SK-N-SH treated with all-trans-retinoic acid at 6 μM for 48 hours (cell line): ENCODE results near the gene FTCD.

Experiments
- ARNTL ChIP-seq: fragments of 450-650 bp; formaldehyde crosslinking; IDR thresholded peaks from 2 replicates; pipeline ENCODE4 v1.5.0; 2020; ENCODE audit warnings: low read depth, mild to moderate bottlenecking, moderate library complexity, borderline replicate concordance
- CREB5 ChIP-seq: fragments of 250-450 bp; sonication (Bioruptor Pico); IDR thresholded peaks from 2 replicates; pipeline ENCODE4 v1.5.1; 2020; ENCODE audit warnings: low read depth, mild to moderate bottlenecking, moderate library complexity
- CSDC2 ChIP-seq: fragments of 250-450 bp; sonication (Bioruptor Pico); IDR thresholded peaks from 2 replicates; pipeline ENCODE4 v1.5.0; 2020; ENCODE audit warnings: mild to moderate bottlenecking, moderate library complexity
- PPARA ChIP-seq: fragments of 250-450 bp; sonication (Bioruptor Pico); IDR thresholded peaks from 2 replicates; pipeline ENCODE4 v1.5.0; 2020; ENCODE audit warnings: mild to moderate bottlenecking, borderline replicate concordance
- ZFP3 ChIP-seq: fragments of 250-450 bp; sonication (Bioruptor Pico); IDR thresholded peaks from 2 replicates; pipeline ENCODE4 v1.5.0; 2020; ENCODE audit warnings: mild to moderate bottlenecking, moderate library complexity
- ZFP30 ChIP-seq: fragments of 450-650 bp; formaldehyde crosslinking; IDR thresholded peaks from 2 replicates; pipeline ENCODE4 v1.5.0; 2022; ENCODE audit warnings: mild to moderate bottlenecking, moderate library complexity

- TF ChIP-seq CREB5 (no peak), ARNTL (CRISPR knock-in tag) (no peak), PPARA (CRISPR knock-in tag) (no peak), CSDC2 (CRISPR knock-in tag) (no peak), ZFP30 (CRISPR knock-in tag) (no peak), ZFP3 (CRISPR knock-in tag) (no peak)
Measured at GRCh38 chr21:46118316-46119143, 36.8 kb downstream of the FTCD start.
